Measurements from ENCODE around the gene FNBP1. TPM values are rescaled to one million over a fixed set of nuclear protein-coding genes. Genes with fewer than 3 reads are reported as not detected.
A peak's percentile ranks its signal among the peaks of the same experiment; 100 is the strongest.
"Not testable (repeated sequence)": the region's sequence is repeated elsewhere in the genome, so short reads cannot be mapped to it uniquely, and the experiment has no call there.

Gene FNBP1
- total and polyA plus RNA-seq, 3 donors from 2014 or later = 37.9 to 89.2 (median 76.6) TPM

- Histone ChIP-seq H3K4me1 (no peaks in the 10 kb centered on the region), H3K4me3 (no peak overlapping the region), H3K27ac (peak overlapping the region in 1 of 2 donors; percentile 55), H3K36me3 (ENCODE audit: low read depth, missing control alignments) (no peaks in the 10 kb centered on the region), H3K9me3 (no peaks in the 10 kb centered on the region), H3K27me3 (no peaks in the 10 kb centered on the region)
- DNase-seq = no peak
- TF ChIP-seq POLR2A (IDR thresholded peaks at IDR 0.05) = no peak
- no peak for TF ChIP-seq CTCF (IDR thresholded peaks at IDR 0.05)
- intact Hi-C loops (cut with DNase I; ENCODE audit: low total_unique reads) = no loop called here
- 62 to 70% methylated on average over 2 of the region's 2 CpGs for WGBS, 2 donors
Observed at GRCh38 chr9:129983891-129984290, 59.1 kb downstream of the FNBP1 start.

DNA sequence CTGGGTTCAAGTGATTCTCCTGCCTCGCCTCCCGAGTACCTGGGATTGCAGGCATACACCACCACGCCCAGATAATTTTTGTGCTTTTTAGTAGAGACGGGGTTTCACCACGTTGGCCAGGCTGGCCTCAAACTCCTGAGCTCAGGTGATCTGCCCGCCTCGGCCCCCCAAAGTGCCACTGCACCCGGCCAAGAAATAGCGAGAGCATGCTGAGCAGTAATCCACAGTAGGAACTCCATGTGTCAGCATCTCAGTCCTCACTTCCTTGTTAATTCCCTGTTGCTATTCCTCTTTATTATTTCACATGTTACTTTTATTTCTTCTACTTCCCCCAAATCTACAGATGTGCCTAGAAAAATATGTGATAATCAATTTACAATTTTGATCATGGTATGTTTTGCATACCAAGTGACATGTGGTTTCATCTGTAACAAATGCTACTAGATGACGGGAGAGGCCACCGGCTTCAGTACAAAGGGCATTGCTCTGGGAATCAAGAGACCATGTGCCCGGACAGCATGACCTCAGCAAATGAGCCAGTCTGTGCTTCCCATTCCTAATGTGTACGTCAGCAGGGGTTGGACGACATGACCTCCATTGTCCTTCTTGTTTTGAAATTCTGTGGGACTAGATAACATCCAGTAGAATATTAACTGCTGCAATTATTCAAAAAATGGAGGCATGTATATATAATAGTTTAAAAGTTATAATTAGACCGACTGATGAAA is 61.6 kb downstream of the FNBP1 start:
- Histone ChIP-seq H3K9me3 (no peaks in the 10 kb centered on the region), H3K36me3 (ENCODE audit: low read depth, missing control alignments) (no peaks in the 10 kb centered on the region), H3K4me3 (no peak overlapping the region), H3K4me1 (no peaks in the 10 kb centered on the region), H3K27ac (peak overlapping the region in 1 of 2 donors; percentile 0), H3K27me3 (no peaks in the 10 kb centered on the region)
- DNase-seq = peak; percentile 52
- TF ChIP-seq POLR2A (IDR thresholded peaks at IDR 0.05) = no peak
- TF ChIP-seq CTCF (IDR thresholded peaks at IDR 0.05) = no peak
- intact Hi-C loops (cut with DNase I; ENCODE audit: low total_unique reads) = no loop called here
- 87 to 91% methylated on average over 15 of the region's 15 CpGs for WGBS, 2 donors

DNA sequence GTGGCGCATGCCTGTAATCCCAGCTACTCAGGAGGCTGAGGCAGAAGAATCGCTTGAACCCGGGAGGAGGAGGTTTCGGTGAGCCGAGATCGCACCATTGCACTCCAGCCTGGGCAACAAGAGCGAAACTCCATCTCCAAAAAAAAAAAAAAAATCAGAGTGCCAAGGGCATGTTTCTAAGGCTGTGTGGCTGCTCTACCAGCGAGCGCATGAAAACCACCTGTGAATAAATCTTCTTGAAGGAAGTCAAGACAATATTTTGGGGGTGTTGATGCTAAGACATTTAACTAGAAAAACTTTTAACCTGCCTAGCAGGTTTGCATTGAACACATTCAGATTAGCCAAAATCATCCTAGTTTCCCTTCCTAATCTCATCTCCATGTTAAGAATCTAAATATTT is 62.8 kb downstream of the FNBP1 start:
- H3K27ac ChIP-seq; H3K36me3 ChIP-seq (ENCODE audit: low read depth, missing control alignments); H3K4me3 ChIP-seq; H3K27me3 ChIP-seq; H3K4me1 ChIP-seq; H3K9me3 ChIP-seq; DNase-seq; intact Hi-C loops (cut with DNase I; ENCODE audit: low total_unique reads): not testable (repeated sequence)
- WGBS, 2 donors = 97 to 100% methylated on average over 7 to 9 of the region's 9 CpGs

GRCh38 chr9:129979071-129979745 is 63.8 kb downstream of the FNBP1 start:
- TF ChIP-seq CTCF (IDR thresholded peaks at IDR 0.05) = no peak
- TF ChIP-seq POLR2A (IDR thresholded peaks at IDR 0.05) = no peak
- H3K36me3 ChIP-seq (ENCODE audit: low read depth, missing control alignments) = no peaks in the 10 kb centered on the region
- H3K27ac ChIP-seq = no peak overlapping the region
- no peaks in the 10 kb centered on the region for H3K9me3 ChIP-seq
- intact Hi-C loops (cut with DNase I; ENCODE audit: low total_unique reads) = no loop called here
- no peak for DNase-seq
- 81 to 85% methylated on average over 8 of the region's 8 CpGs for WGBS, 2 donors
- H3K4me3 ChIP-seq = no peak overlapping the region
- no peaks in the 10 kb centered on the region for H3K4me1 ChIP-seq
- H3K27me3 ChIP-seq = no peaks in the 10 kb centered on the region

DNA sequence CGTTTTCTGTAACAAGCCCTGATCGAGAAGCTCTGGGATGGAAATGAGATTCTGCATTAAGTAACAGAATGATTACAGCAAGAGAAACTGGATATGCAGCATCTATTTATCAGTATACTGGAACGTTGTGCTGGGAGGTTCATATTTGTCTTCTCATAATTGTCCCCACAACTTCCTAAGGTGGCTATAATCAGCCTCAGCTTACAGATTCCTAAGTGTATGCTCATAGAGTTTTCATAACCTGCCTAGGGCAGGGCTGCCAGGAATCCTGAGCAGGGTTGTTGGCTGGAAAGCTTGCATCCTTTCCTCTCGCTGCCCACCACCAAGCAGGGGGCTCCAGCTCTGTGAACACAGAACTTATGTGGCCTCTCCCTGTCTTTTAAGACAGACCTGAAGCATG is 70.2 kb downstream of the FNBP1 start:
- no peak for DNase-seq
- TF ChIP-seq POLR2A (IDR thresholded peaks at IDR 0.05) (no peak), CTCF (IDR thresholded peaks at IDR 0.05) (no peak)
- Histone ChIP-seq H3K27ac (no peak overlapping the region), H3K4me3 (no peak overlapping the region), H3K9me3 (no peaks in the 10 kb centered on the region), H3K27me3 (no peaks in the 10 kb centered on the region), H3K4me1 (peaks cover 7% of the 10 kb centered on the region), H3K36me3 (ENCODE audit: low read depth, missing control alignments) (no peaks in the 10 kb centered on the region)
- 88 to 92% methylated on average over 4 of the region's 4 CpGs for WGBS, 2 donors
- intact Hi-C loops (cut with DNase I; ENCODE audit: low total_unique reads) = no loop called here
